ENCODE results near the gene XPR1. TPM values are rescaled to one million over a fixed set of nuclear protein-coding genes. Genes with fewer than 3 reads are reported as not detected.

Gene XPR1
- total and polyA plus RNA-seq, 2 experiments from 2014 or later, result 4.9 to 15.6 TPM

GRCh38 chr1:180743868-180744267, 112.0 kb downstream of the XPR1 start:
- H4K20me1 ChIP-seq (ENCODE audit: insufficient read depth), result no peaks in the 10 kb centered on the region
- TF ChIP-seq EZH2phosphoT487 (IDR thresholded peaks at IDR 0.05; ENCODE audit: insufficient read depth, low read depth), result no peak
- TF ChIP-seq EZH2 (IDR thresholded peaks at IDR 0.05; ENCODE audit: insufficient read depth, poor library complexity, severe bottlenecking), result no peak
- in situ Hi-C loops (cut with MboI), result no loop called here

DNA sequence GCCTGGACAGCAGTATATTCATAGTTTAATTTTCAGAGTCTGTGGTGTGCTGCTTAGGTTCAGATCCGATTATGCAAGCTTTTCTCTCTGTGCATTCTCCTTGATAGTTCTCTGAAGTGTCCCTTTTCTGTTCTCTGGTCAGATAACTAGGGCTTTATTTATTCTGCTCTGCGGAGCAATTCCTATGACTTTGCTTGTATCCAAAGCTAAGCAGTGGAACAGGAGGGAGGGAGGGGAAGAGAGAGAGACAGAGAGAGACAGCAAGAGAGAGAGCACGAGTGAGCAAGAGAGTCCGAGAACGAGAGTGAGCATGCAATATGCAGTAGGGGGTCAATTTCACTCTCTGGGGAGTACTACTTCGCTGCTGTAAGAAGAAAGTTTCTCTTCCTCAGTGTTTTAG, 113.3 kb downstream of the XPR1 start:
- no peaks in the 10 kb centered on the region for H3K36me3 ChIP-seq (ENCODE audit: low read depth)
- H3K9ac ChIP-seq, result no peak overlapping the region
- no peak overlapping the region for H3K4me3 ChIP-seq
- H3K4me1 ChIP-seq (ENCODE audit: insufficient read depth), result no peaks in the 10 kb centered on the region
- H3K9me2 ChIP-seq (ENCODE audit: insufficient read depth), result no peaks in the 10 kb centered on the region
- H4K20me1 ChIP-seq (ENCODE audit: insufficient read depth), result no peaks in the 10 kb centered on the region
- no peak for TF ChIP-seq EZH2 (IDR thresholded peaks at IDR 0.05; ENCODE audit: insufficient read depth, poor library complexity, severe bottlenecking)
- TF ChIP-seq EZH2phosphoT487 (IDR thresholded peaks at IDR 0.05; ENCODE audit: insufficient read depth, low read depth), result no peak
- no peaks in the 10 kb centered on the region for H3K9me3 ChIP-seq (ENCODE audit: low read depth)
- H3K27ac ChIP-seq, result no peak overlapping the region
- H3F3A ChIP-seq (ENCODE audit: insufficient read depth), result no peaks in the 10 kb centered on the region
- no peak for DNase-seq
- no peak overlapping the region for H2AFZ ChIP-seq
- WGBS, 2 experiments (ENCODE audit: low coverage in 1 of 2, low lambda C conversion rate in 2 of 2, missing lambda C conversion rate in 2 of 2), result 86 to 88% methylated on average over 6 of the region's 6 CpGs
- no peaks in the 10 kb centered on the region for H3K27me3 ChIP-seq (replicated peaks; ENCODE audit: insufficient read depth)
- H3K79me2 ChIP-seq (ENCODE audit: insufficient read depth), result 0 out of 2 replicates have a peak, but pooled peaks cover 2% of the 10 kb centered on the region
- no peak overlapping the region for H3K4me2 ChIP-seq (ENCODE audit: unreplicated experiment)
- in situ Hi-C loops (cut with MboI), result no loop called here

More at GRCh38 chr1:180743868-180744267, 112.0 kb downstream of the XPR1 start:
- no peak overlapping the region for H3K27ac ChIP-seq
- 0 out of 2 replicates have a peak, but pooled peaks cover 2% of the 10 kb centered on the region for H3K79me2 ChIP-seq (ENCODE audit: insufficient read depth)
- no peaks in the 10 kb centered on the region for H3K27me3 ChIP-seq (replicated peaks; ENCODE audit: insufficient read depth)
- H3F3A ChIP-seq (ENCODE audit: insufficient read depth), result no peaks in the 10 kb centered on the region
- no peaks in the 10 kb centered on the region for H3K4me1 ChIP-seq (ENCODE audit: insufficient read depth)
- H3K4me2 ChIP-seq (ENCODE audit: unreplicated experiment), result no peak overlapping the region
- H3K9me2 ChIP-seq (ENCODE audit: insufficient read depth), result no peaks in the 10 kb centered on the region
- DNase-seq, result no peak
- no peak overlapping the region for H2AFZ ChIP-seq
- H3K9ac ChIP-seq, result no peak overlapping the region
- no peaks in the 10 kb centered on the region for H3K9me3 ChIP-seq (ENCODE audit: low read depth)
- H3K4me3 ChIP-seq, result no peak overlapping the region
- no peaks in the 10 kb centered on the region for H3K36me3 ChIP-seq (ENCODE audit: low read depth)

DNA sequence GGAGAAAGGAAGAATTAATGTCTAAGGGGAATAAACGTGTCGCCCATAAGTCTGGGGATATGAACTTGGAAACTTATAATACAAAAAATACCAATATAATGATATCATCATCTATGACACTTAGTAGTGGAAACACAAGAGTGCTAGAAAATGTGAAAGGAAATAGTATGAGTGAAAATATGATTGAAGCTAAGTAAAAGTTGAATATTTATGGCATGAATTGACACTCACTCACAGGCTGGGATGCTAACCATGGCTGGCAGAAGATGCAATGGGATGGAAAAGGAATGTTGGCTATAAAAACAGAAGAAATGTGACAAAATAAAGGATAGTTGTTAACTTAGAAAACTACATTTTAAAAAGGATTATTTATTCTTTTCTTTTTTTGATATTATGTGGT, 120.1 kb downstream of the XPR1 start:
- Histone ChIP-seq H2AFZ (no peak overlapping the region), H3K4me2 (ENCODE audit: unreplicated experiment) (no peak overlapping the region), H3K4me1 (ENCODE audit: insufficient read depth) (no peaks in the 10 kb centered on the region), H3K9ac (no peak overlapping the region), H3F3A (ENCODE audit: insufficient read depth) (0 out of 2 replicates have a peak, but pooled peaks cover 5% of the 10 kb centered on the region), H3K36me3 (ENCODE audit: low read depth) (no peaks in the 10 kb centered on the region), H3K4me3 (no peak overlapping the region), H3K27me3 (replicated peaks; ENCODE audit: insufficient read depth) (no peaks in the 10 kb centered on the region), H3K27ac (no peak overlapping the region), H3K9me2 (ENCODE audit: insufficient read depth) (no peaks in the 10 kb centered on the region), H3K9me3 (ENCODE audit: low read depth) (no peaks in the 10 kb centered on the region), H3K79me2 (ENCODE audit: insufficient read depth) (no peaks in the 10 kb centered on the region), H4K20me1 (ENCODE audit: insufficient read depth) (no peaks in the 10 kb centered on the region)
- DNase-seq, result peak; percentile 20
- in situ Hi-C loops (cut with MboI), result no loop called here
- TF ChIP-seq EZH2phosphoT487 (IDR thresholded peaks at IDR 0.05; ENCODE audit: insufficient read depth, low read depth) (no peak), EZH2 (IDR thresholded peaks at IDR 0.05; ENCODE audit: insufficient read depth, poor library complexity, severe bottlenecking) (no peak)
- WGBS, 2 experiments (ENCODE audit: low coverage in 1 of 2, low lambda C conversion rate in 2 of 2, missing lambda C conversion rate in 2 of 2), result 51 to 57% methylated on average over 2 of the region's 2 CpGs

- no peak for DNase-seq
- H3K4me1 ChIP-seq (ENCODE audit: insufficient read depth), result no peaks in the 10 kb centered on the region
- in situ Hi-C loops (cut with MboI), result no loop called here
- H3K27ac ChIP-seq, result no peak overlapping the region
- H3K27me3 ChIP-seq (replicated peaks; ENCODE audit: insufficient read depth), result no peaks in the 10 kb centered on the region
- no peak overlapping the region for H3K4me3 ChIP-seq
- no peaks in the 10 kb centered on the region for H3K9me2 ChIP-seq (ENCODE audit: insufficient read depth)
- H3K36me3 ChIP-seq (ENCODE audit: low read depth), result no peaks in the 10 kb centered on the region
- no peaks in the 10 kb centered on the region for H3K79me2 ChIP-seq (ENCODE audit: insufficient read depth)
- H3K9me3 ChIP-seq (ENCODE audit: low read depth), result no peaks in the 10 kb centered on the region
- H3K4me2 ChIP-seq (ENCODE audit: unreplicated experiment), result no peak overlapping the region
- H4K20me1 ChIP-seq (ENCODE audit: insufficient read depth), result no peaks in the 10 kb centered on the region
- 0 out of 2 replicates have a peak, but pooled peaks cover 5% of the 10 kb centered on the region for H3F3A ChIP-seq (ENCODE audit: insufficient read depth)
- H3K9ac ChIP-seq, result no peak overlapping the region
- TF ChIP-seq EZH2phosphoT487 (IDR thresholded peaks at IDR 0.05; ENCODE audit: insufficient read depth, low read depth) (no peak), EZH2 (IDR thresholded peaks at IDR 0.05; ENCODE audit: insufficient read depth, poor library complexity, severe bottlenecking) (no peak)
- H2AFZ ChIP-seq, result no peak overlapping the region
- 97 to 100% methylated on average over 7 of the region's 7 CpGs for WGBS, 2 experiments (ENCODE audit: low coverage in 1 of 2, low lambda C conversion rate in 2 of 2, missing lambda C conversion rate in 2 of 2)
Measured at GRCh38 chr1:180754453-180754852, 122.6 kb downstream of the XPR1 start.

DNA sequence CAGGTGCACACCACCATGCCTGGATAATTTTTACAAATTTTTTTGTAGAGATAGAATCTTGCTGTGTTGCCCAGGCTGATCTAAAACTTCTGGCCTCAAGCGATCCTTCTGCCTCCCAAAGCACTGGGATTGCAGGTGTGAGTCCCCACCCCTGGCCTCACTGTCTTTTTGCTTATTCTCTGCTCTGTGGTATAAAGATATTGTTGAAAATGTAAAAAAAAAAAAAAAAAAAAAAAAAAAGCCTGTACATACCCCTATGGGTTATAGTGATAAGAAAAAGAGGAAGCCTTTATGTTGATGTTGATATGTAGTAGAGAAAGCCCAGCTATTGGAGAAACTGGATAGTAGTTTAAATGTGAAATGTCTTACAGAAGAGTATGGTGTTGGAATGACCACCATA, 125.8 kb downstream of the XPR1 start:
- no peaks in the 10 kb centered on the region for H3F3A ChIP-seq (ENCODE audit: insufficient read depth)
- in situ Hi-C loops (cut with MboI), result no loop called here
- H4K20me1 ChIP-seq (ENCODE audit: insufficient read depth), result no peaks in the 10 kb centered on the region
- no peaks in the 10 kb centered on the region for H3K9me3 ChIP-seq (ENCODE audit: low read depth)
- H3K27me3 ChIP-seq (replicated peaks; ENCODE audit: insufficient read depth), result no peaks in the 10 kb centered on the region
- no peaks in the 10 kb centered on the region for H3K79me2 ChIP-seq (ENCODE audit: insufficient read depth)
- H3K36me3 ChIP-seq (ENCODE audit: low read depth), result no peaks in the 10 kb centered on the region
- TF ChIP-seq EZH2phosphoT487 (IDR thresholded peaks at IDR 0.05; ENCODE audit: insufficient read depth, low read depth) (no peak), EZH2 (IDR thresholded peaks at IDR 0.05; ENCODE audit: insufficient read depth, poor library complexity, severe bottlenecking) (no peak)
- no peak overlapping the region for H3K27ac ChIP-seq
- no peak overlapping the region for H3K9ac ChIP-seq
- DNase-seq, result no peak
- H3K4me2 ChIP-seq (ENCODE audit: unreplicated experiment), result no peak overlapping the region
- no peak overlapping the region for H3K4me3 ChIP-seq
- WGBS, 2 experiments (ENCODE audit: low coverage in 1 of 2, low lambda C conversion rate in 2 of 2, missing lambda C conversion rate in 2 of 2), result 93 to 100% methylated on average over 1 of the region's 1 CpG
- no peaks in the 10 kb centered on the region for H3K9me2 ChIP-seq (ENCODE audit: insufficient read depth)
- no peaks in the 10 kb centered on the region for H3K4me1 ChIP-seq (ENCODE audit: insufficient read depth)
- no peak overlapping the region for H2AFZ ChIP-seq

Data from GM23248 (cell line).